GM18873 (cell line): ENCODE data around the gene EPHA8.

Source experiments
- ATAC-seq: cut with Tn5 transposase; IDR thresholded peaks from one replicate; pipeline ENCODE4 v1.9.1; 2021; ENCODE audit warnings: mild to moderate bottlenecking, moderate library complexity, moderate number of reproducible peaks; ENCODE audit not compliant: unreplicated experiment, low FRiP score

The EPHA8 gene

GRCh38 chr1:22638476-22639234, 75.4 kb downstream of the EPHA8 start:
- no peak for ATAC-seq

- ATAC-seq, result no peak
Observed at GRCh38 chr1:22639286-22639685, 76.0 kb downstream of the EPHA8 start.

DNA sequence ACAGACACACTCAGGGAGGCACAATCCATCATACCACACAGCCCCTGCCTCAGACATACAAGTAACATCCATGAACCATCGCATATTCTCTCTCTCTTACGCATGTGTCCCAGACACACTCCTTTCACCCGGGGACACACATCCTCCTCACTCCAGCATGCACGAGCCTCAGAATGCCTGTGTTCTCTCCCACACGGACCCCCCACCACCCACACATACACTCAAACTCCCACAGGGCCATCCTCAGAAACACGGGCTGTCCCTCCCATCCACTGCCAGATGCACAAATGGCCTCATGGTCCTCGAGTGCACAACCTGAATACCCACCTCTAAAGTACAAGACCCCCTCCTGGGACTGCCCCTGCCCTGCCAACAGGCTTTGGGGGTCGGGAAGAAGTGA, 78.0 kb downstream of the EPHA8 start:
- no peak for ATAC-seq

GRCh38 chr1:22641906-22642636, 78.8 kb downstream of the EPHA8 start:
- ATAC-seq, result no peak

DNA sequence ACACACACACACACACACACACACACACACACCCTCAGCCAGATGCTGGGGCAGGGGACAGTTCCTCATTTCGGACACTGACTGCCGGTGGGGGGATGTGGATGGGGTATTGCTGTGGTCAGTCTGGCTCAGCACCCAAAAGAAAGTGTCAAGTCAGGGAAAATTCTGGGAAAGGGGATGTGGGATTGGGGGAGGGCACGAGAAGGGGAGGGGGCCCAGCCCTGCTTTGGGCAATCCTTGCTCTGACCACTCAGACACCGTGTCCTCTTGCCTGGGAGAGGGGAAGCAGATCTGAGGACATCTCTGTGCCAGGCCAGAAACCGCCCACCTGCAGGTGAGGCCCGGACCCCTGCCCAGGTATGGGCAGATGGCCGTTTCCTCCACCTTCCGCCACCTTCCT, 80.1 kb downstream of the EPHA8 start, which contains the start of gene C1QC:
TSS of gene C1QC (plus strand) at position 253 of the 400 bp plus-strand sequence. CDS start 391 bp downstream, outside the sequence.
- no peak for ATAC-seq

DNA sequence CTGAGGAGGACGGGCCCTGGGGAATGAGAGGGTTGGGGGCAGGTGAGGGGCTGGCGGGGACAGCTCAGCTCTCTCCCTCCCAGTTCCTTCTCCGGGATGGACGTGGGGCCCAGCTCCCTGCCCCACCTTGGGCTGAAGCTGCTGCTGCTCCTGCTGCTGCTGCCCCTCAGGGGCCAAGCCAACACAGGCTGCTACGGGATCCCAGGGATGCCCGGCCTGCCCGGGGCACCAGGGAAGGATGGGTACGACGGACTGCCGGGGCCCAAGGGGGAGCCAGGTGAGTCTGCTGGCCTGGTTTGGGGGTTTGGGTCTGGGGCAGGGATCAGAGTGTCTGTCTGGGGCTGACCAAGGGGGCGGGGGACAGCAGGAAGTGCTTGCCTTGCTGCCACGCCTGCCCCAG, 80.6 kb downstream of the EPHA8 start:
- ATAC-seq, result no peak

GRCh38 chr1:22645931-22646330, 82.6 kb downstream of the EPHA8 start:
- no peak for ATAC-seq

DNA sequence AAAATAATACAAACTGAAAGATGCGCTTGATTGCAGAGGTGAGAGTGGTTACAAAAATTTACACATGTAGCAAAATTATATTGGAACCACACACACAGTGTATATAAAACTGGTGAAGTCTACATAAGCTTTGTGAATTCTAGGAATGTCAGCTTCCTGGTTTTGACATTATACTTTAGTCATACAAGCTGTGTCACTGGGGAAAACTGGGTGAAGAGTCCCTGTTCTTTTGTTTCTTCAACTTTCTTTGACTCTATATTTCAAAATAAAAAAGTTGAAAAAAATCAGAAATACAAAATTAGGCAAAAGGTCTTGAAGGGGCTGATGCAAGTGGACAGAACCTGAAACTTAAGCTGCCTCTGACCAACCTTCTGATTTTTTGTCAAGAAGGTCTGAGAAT, 83.1 kb downstream of the EPHA8 start:
- no peak for ATAC-seq

GRCh38 chr1:22650089-22650693, 86.9 kb downstream of the EPHA8 start:
- ATAC-seq, result no peak

DNA sequence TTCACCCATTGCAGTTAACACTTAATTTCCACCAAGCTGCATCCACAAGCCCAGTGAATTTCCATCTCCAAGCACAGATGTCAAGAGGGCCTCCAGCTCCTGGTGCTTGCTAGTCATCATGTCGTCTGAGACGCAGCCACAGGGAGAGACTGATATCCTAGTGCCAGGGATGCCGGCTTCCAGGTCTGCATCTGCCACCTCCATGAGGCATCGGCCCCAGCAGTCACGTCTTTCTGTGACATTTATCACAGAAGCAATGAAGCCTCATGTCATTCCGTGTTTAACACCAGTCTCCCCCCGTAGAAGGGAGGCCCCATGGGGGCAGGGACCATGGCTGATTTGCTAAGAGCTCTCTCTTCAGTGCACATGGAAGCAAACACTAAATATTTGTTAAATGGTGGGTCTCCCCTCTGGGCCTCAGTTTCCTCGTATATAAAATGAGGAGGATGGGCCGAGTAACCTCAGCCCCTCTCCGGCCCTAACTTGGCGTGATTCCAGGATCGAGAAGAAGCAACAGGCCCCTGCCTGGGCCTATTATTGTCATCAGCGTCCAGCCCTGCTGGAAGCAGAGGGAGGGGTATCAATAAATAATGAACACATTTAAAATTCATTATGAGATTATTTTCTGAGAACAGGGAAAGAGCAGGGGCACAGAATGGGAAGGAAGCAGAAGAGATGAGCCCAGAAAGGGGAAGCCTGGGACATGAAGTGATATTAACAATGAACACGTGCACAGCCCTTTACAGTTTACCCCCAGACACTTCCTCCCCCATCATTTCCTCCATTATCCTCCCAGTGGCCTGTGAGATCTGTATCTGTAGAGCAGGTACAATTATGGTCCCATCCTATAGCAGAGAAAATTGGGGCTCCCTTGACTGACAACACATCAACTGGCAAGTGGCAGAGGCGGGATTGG, 88.9 kb downstream of the EPHA8 start:
- no peak for ATAC-seq

DNA sequence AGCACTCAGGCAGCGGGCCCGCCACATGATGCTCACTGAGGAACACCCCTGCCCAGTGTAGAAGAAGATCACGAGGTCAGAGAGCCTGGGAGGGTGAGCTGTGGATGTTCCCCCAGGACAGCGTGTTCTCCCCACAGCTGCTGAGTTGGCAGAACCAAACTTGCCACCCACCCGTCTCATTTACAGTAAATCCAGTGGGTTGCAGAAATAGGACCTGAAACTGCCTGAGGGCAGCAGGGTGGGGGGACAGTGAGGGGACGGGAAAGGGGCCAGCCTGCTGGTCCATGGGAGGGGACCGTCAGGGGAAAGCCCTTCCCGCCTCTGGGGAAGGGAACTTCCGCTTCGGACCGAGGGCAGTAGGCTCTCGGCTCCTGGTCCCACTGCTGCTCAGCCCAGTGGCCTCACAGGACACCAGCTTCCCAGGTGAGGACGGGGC, 89.6 kb downstream of the EPHA8 start, which contains the start of gene C1QB:
TSS of gene C1QB (plus strand) at position 356 of the 436 bp plus-strand sequence. CDS start 6,227 bp downstream, outside the sequence.
- no peak for ATAC-seq
